Thymus (tissue), 11 donors: ENCODE data around the gene EPHB1. TPM values are rescaled to one million over a fixed set of nuclear protein-coding genes. Genes with fewer than 3 reads are reported as not detected.

Source experiments
- DNase-seq, 9 donors: peaks; one replicate each; pipeline ENCODE4 v3.0.0-alpha.2; 2013; ENCODE audit warnings: low spot score in 9 of 9, low read depth in 6 of 9, missing footprints in 1 of 9
- H3K27ac ChIP-seq, 2 donors: one replicate each; pipeline ENCODE4 v1.5.1; 2013; ENCODE audit warnings: control low read depth in 1 of 2, low read depth in 1 of 2, low read length in 1 of 2, mild to moderate bottlenecking in 1 of 2, moderate library complexity in 1 of 2
- H3K27me3 ChIP-seq, 2 donors: one replicate each; pipeline ENCODE4 v1.5.1; 2013; ENCODE audit warnings: low read length in 1 of 2; ENCODE audit not compliant: control insufficient read depth in 2 of 2, insufficient read depth in 1 of 2
- H3K36me3 ChIP-seq, 2 donors: one replicate each; pipeline ENCODE4 v1.5.1; 2013; ENCODE audit warnings: low read length in 1 of 2, mild to moderate bottlenecking in 1 of 2, moderate library complexity in 1 of 2; ENCODE audit not compliant: control insufficient read depth in 2 of 2, insufficient read depth in 2 of 2
- H3K4me1 ChIP-seq, 2 donors: one replicate each; pipeline ENCODE4 v1.5.1; 2013; ENCODE audit warnings: low read length in 2 of 2; ENCODE audit not compliant: control insufficient read depth in 2 of 2, insufficient read depth in 2 of 2
- H3K4me3 ChIP-seq, 2 donors: one replicate each; pipeline ENCODE4 v1.5.1; 2013; ENCODE audit warnings: low read length in 2 of 2, control low read depth in 1 of 2, mild to moderate bottlenecking in 1 of 2
- H3K9me3 ChIP-seq, 2 donors: one replicate each; pipeline ENCODE4 v1.5.1; 2013; ENCODE audit warnings: low read length in 1 of 2, mild to moderate bottlenecking in 1 of 2; ENCODE audit not compliant: control insufficient read depth in 2 of 2, insufficient read depth in 1 of 2
- WGBS: extraction: QIAGEN DNeasy Blood & Tissue Kit; methylation state at CpG from one replicate; pipeline ENCODE4 v1.1.7; 2013; 5-methylcytosine and 5-hydroxymethylcytosine counted together
- polyA plus RNA-seq: library from polyadenylated mRNA; stranded (reverse); fragments of 200-250 nt; gene quantifications from one replicate; pipeline ENCODE4 v1.2.3, GENCODE V29; 2013
- total RNA-seq: library from RNA; stranded (reverse); fragments of 120-200 nt; gene quantifications from one replicate; pipeline ENCODE4 v1.2.4, GENCODE V29; 2013
- donor health status: healthy.

EPHB1 gene
- total and polyA plus RNA-seq, 2 donors = 0.46 to 0.66 TPM

GRCh38 chr3:135155791-135156190, 360.7 kb downstream of the EPHB1 start:
- 97% methylated on average over 5 of the region's 5 CpGs for WGBS
- Histone ChIP-seq H3K27me3 (no peaks in the 10 kb centered on the region), H3K4me1 (no peaks in the 10 kb centered on the region), H3K9me3 (no peaks in the 10 kb centered on the region), H3K27ac (no peak overlapping the region), H3K4me3 (no peak overlapping the region), H3K36me3 (no peaks in the 10 kb centered on the region)
- DNase-seq = no peak

GRCh38 chr3:135157045-135157740, 362.1 kb downstream of the EPHB1 start:
- 84% methylated on average over 6 of the region's 6 CpGs for WGBS
- no peak overlapping the region for H3K4me3 ChIP-seq
- no peaks in the 10 kb centered on the region for H3K27me3 ChIP-seq
- DNase-seq = no peak
- no peaks in the 10 kb centered on the region for H3K36me3 ChIP-seq
- H3K27ac ChIP-seq = no peak overlapping the region
- no peaks in the 10 kb centered on the region for H3K4me1 ChIP-seq
- no peaks in the 10 kb centered on the region for H3K9me3 ChIP-seq

GRCh38 chr3:135158520-135158919, 363.5 kb downstream of the EPHB1 start:
- Histone ChIP-seq H3K27ac (no peak overlapping the region), H3K36me3 (no peaks in the 10 kb centered on the region), H3K9me3 (no peaks in the 10 kb centered on the region), H3K27me3 (no peaks in the 10 kb centered on the region), H3K4me1 (no peaks in the 10 kb centered on the region), H3K4me3 (no peak overlapping the region)
- DNase-seq = no peak
- 95% methylated on average over 5 of the region's 5 CpGs for WGBS

- DNase-seq = no peak
- H3K9me3 ChIP-seq = no peaks in the 10 kb centered on the region
- H3K27ac ChIP-seq = no peak overlapping the region
- no peaks in the 10 kb centered on the region for H3K36me3 ChIP-seq
- WGBS = 65% methylated on average over 2 of the region's 2 CpGs
- no peak overlapping the region for H3K4me3 ChIP-seq
- no peaks in the 10 kb centered on the region for H3K27me3 ChIP-seq
- H3K4me1 ChIP-seq = no peaks in the 10 kb centered on the region
Observed at GRCh38 chr3:135159681-135160247, 364.7 kb downstream of the EPHB1 start.

DNA sequence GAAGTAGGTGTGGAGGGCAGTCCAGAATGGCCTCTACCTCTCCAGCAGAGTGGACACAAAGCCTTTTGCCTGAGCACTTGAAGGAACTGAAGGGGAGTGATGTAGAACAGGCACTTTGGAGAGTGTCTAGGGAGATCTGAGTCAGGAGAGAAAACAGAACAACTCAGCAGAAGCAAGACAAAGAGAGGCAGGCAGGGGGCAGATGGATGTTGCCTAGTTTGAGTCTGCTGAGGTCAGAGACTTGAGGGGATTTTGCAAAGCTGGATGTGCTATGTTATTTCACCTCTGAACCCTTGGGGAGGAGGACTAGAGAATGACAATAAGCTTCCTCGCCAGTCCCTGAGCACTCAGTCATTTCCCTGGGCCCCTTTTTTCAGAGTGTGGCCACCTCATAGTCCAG, 366.4 kb downstream of the EPHB1 start:
- DNase-seq = no peak
- no peaks in the 10 kb centered on the region for H3K4me1 ChIP-seq
- H3K27me3 ChIP-seq = no peaks in the 10 kb centered on the region
- H3K4me3 ChIP-seq = no peak overlapping the region
- no peak overlapping the region for H3K27ac ChIP-seq
- H3K9me3 ChIP-seq = no peaks in the 10 kb centered on the region
- WGBS = 91% methylated on average over 1 of the region's 1 CpG
- no peaks in the 10 kb centered on the region for H3K36me3 ChIP-seq

- no peaks in the 10 kb centered on the region for H3K9me3 ChIP-seq
- H3K27me3 ChIP-seq = no peaks in the 10 kb centered on the region
- H3K27ac ChIP-seq = no peak overlapping the region
- H3K4me3 ChIP-seq = no peak overlapping the region
- no peak for DNase-seq
- no peaks in the 10 kb centered on the region for H3K36me3 ChIP-seq
- H3K4me1 ChIP-seq = no peaks in the 10 kb centered on the region
- 96% methylated on average over 5 of the region's 5 CpGs for WGBS
Observed at GRCh38 chr3:135163701-135164100, 368.6 kb downstream of the EPHB1 start.

GRCh38 chr3:135165260-135165659, 370.2 kb downstream of the EPHB1 start:
- no peak overlapping the region for H3K4me3 ChIP-seq
- H3K27ac ChIP-seq = no peak overlapping the region
- H3K9me3 ChIP-seq = no peaks in the 10 kb centered on the region
- no peak for DNase-seq
- WGBS = 95% methylated on average over 5 of the region's 5 CpGs
- no peaks in the 10 kb centered on the region for H3K4me1 ChIP-seq
- H3K36me3 ChIP-seq = no peaks in the 10 kb centered on the region
- H3K27me3 ChIP-seq = no peaks in the 10 kb centered on the region

DNA sequence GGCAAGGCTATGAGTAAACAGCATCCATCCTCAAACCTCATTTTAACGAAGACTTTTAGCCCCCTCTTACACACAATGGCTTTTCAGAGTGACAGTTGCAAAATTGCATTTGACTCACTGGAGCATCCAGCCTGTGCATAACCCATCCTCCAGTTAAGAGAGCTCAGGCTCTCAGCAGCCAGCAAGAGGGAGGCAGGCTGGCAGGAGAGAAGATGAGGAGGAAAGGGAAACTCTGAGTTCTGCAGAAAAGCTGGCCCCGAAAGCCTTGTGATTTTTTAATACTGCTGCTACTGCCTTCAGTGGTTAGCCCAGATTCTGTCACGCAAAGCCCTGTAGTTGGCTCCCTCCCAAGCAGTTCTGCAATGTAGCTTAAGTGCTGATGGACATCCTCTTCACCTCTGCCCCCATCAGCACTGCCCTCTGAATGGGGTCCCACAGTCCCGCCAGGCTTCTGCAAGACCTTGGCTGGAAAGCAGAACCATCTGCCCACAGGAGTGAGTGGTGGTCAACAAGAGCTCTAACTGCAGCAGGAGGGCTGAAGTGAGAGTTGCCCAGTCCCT, 371.3 kb downstream of the EPHB1 start:
- Histone ChIP-seq H3K4me3 (no peak overlapping the region), H3K9me3 (no peaks in the 10 kb centered on the region), H3K4me1 (no peaks in the 10 kb centered on the region), H3K27me3 (no peaks in the 10 kb centered on the region), H3K36me3 (no peaks in the 10 kb centered on the region), H3K27ac (no peak overlapping the region)
- DNase-seq = no peak
- 92% methylated on average over 4 of the region's 4 CpGs for WGBS

- WGBS = 92% methylated on average over 4 of the region's 4 CpGs
- H3K36me3 ChIP-seq = no peaks in the 10 kb centered on the region
- no peak overlapping the region for H3K4me3 ChIP-seq
- DNase-seq = no peak
- no peaks in the 10 kb centered on the region for H3K27me3 ChIP-seq
- H3K27ac ChIP-seq = no peak overlapping the region
- H3K4me1 ChIP-seq = no peaks in the 10 kb centered on the region
- H3K9me3 ChIP-seq = no peaks in the 10 kb centered on the region
Observed at GRCh38 chr3:135168822-135169221, 373.8 kb downstream of the EPHB1 start.
